Fibroblast of skin of right quadriceps (primary cell): ENCODE results near the gene CDS2.
A peak's percentile ranks its signal among the peaks of the same experiment; 100 is the strongest.

Source experiments
- DNase-seq: peaks from one replicate; pipeline ENCODE4 v3.0.0-alpha.2; 2013

Gene CDS2

GRCh38 chr20:5183731-5184474, 57.1 kb downstream of the CDS2 start:
- no peak for DNase-seq

GRCh38 chr20:5184684-5185083, 57.9 kb downstream of the CDS2 start:
- DNase-seq = no peak

- no peak for DNase-seq
Observed at GRCh38 chr20:5187122-5187521, 60.3 kb downstream of the CDS2 start.

- DNase-seq = no peak
Observed at GRCh38 chr20:5188736-5189135, 61.9 kb downstream of the CDS2 start.

GRCh38 chr20:5189917-5190316, 63.1 kb downstream of the CDS2 start:
- DNase-seq = no peak

GRCh38 chr20:5190444-5190843, 63.6 kb downstream of the CDS2 start:
- no peak for DNase-seq

- DNase-seq = peak; percentile 69
Observed at GRCh38 chr20:5191829-5192569, 65.2 kb downstream of the CDS2 start.

- DNase-seq = no peak
Observed at GRCh38 chr20:5192570-5193431, 66.0 kb downstream of the CDS2 start.

- peak; percentile 49 for DNase-seq
Observed at GRCh38 chr20:5195655-5196054, 68.8 kb downstream of the CDS2 start.

GRCh38 chr20:5196149-5196548, 69.3 kb downstream of the CDS2 start:
- DNase-seq = no peak

- no peak for DNase-seq
Observed at GRCh38 chr20:5197270-5197827, 70.5 kb downstream of the CDS2 start.

- DNase-seq = no peak
Observed at GRCh38 chr20:5197847-5198650, 71.2 kb downstream of the CDS2 start.

- DNase-seq = no peak
Observed at GRCh38 chr20:5198651-5198924, 71.8 kb downstream of the CDS2 start.

- no peak for DNase-seq
Observed at GRCh38 chr20:5203380-5203779, 76.6 kb downstream of the CDS2 start.

GRCh38 chr20:5205348-5206210, 78.8 kb downstream of the CDS2 start:
- DNase-seq = peak; percentile 62

GRCh38 chr20:5207138-5207537, 80.3 kb downstream of the CDS2 start:
- DNase-seq = no peak

- DNase-seq = no peak
Observed at GRCh38 chr20:5211803-5212714, 85.3 kb downstream of the CDS2 start.

GRCh38 chr20:5212907-5213487, 86.2 kb downstream of the CDS2 start:
- no peak for DNase-seq

GRCh38 chr20:5214826-5215225, 88.0 kb downstream of the CDS2 start:
- DNase-seq = no peak
